ENCODE results near the gene CACNA1D. TPM values are rescaled to one million over a fixed set of nuclear protein-coding genes. Genes with fewer than 3 reads are reported as not detected.

Gene CACNA1D
- polyA plus RNA-seq, 4 donors = 2.2 to 133 (median 6.2) TPM

- peak overlapping the region in 1 of 3 donors; percentile 51 for H3K27ac ChIP-seq (ENCODE audit: low read depth in 1 of 3, low read length in 2 of 3)
- FAIRE-seq (no peak), DNase-seq (no peak)
- H3K4me3 ChIP-seq (ENCODE audit: low read depth in 1 of 3, low read length in 3 of 3) = no peak overlapping the region
- 56 to 63% (median 60%) methylated on average over 7 of the region's 7 CpGs for WGBS, 3 donors
- H3K27me3 ChIP-seq (ENCODE audit: control insufficient read depth in 3 of 3, insufficient read depth in 3 of 3, low read length in 3 of 3) = no peaks in the 10 kb centered on the region
- peaks cover 0 to 55% (median 1%) of the 10 kb centered on the region in 3 donors for H3K4me1 ChIP-seq (ENCODE audit: control insufficient read depth in 3 of 3, insufficient read depth in 2 of 3, low read depth in 1 of 3, low read length in 2 of 3)
- no peaks in the 10 kb centered on the region for H3K9me3 ChIP-seq (ENCODE audit: control insufficient read depth in 2 of 2, insufficient read depth in 1 of 2, low read depth in 1 of 2, low read length in 1 of 2)
- H3K36me3 ChIP-seq (ENCODE audit: control insufficient read depth in 3 of 3, insufficient read depth in 2 of 3, low read depth in 1 of 3, low read length in 3 of 3) = no peaks in the 10 kb centered on the region
Measured at GRCh38 chr3:53489787-53490458, 4.5 kb upstream of the CACNA1D start.

GRCh38 chr3:53490459-53490968 is 3.9 kb upstream of the CACNA1D start:
- Histone ChIP-seq H3K9me3 (ENCODE audit: control insufficient read depth in 2 of 2, insufficient read depth in 1 of 2, low read depth in 1 of 2, low read length in 1 of 2) (no peaks in the 10 kb centered on the region), H3K4me1 (ENCODE audit: control insufficient read depth in 3 of 3, insufficient read depth in 2 of 3, low read depth in 1 of 3, low read length in 2 of 3) (peaks cover 0 to 55% (median 2%) of the 10 kb centered on the region in 3 donors), H3K36me3 (ENCODE audit: control insufficient read depth in 3 of 3, insufficient read depth in 2 of 3, low read depth in 1 of 3, low read length in 3 of 3) (no peaks in the 10 kb centered on the region), H3K4me3 (ENCODE audit: low read depth in 1 of 3, low read length in 3 of 3) (no peak overlapping the region), H3K27me3 (ENCODE audit: control insufficient read depth in 3 of 3, insufficient read depth in 3 of 3, low read length in 3 of 3) (peaks cover 0 to 3% (median 3%) of the 10 kb centered on the region in 3 donors), H3K27ac (ENCODE audit: low read depth in 1 of 3, low read length in 2 of 3) (peak overlapping the region in 1 of 3 donors; percentile 51)
- WGBS, 3 donors = 73 to 95% (median 79%) methylated on average over 4 of the region's 4 CpGs
- no peak for DNase-seq
- FAIRE-seq = no peak

GRCh38 chr3:53491276-53491675 is 3.1 kb upstream of the CACNA1D start:
- Histone ChIP-seq H3K9me3 (ENCODE audit: control insufficient read depth in 2 of 2, insufficient read depth in 1 of 2, low read depth in 1 of 2, low read length in 1 of 2) (no peaks in the 10 kb centered on the region), H3K36me3 (ENCODE audit: control insufficient read depth in 3 of 3, insufficient read depth in 2 of 3, low read depth in 1 of 3, low read length in 3 of 3) (no peaks in the 10 kb centered on the region), H3K4me3 (ENCODE audit: low read depth in 1 of 3, low read length in 3 of 3) (no peak overlapping the region), H3K27me3 (ENCODE audit: control insufficient read depth in 3 of 3, insufficient read depth in 3 of 3, low read length in 3 of 3) (peaks cover 0 to 9% (median 6%) of the 10 kb centered on the region in 3 donors), H3K4me1 (ENCODE audit: control insufficient read depth in 3 of 3, insufficient read depth in 2 of 3, low read depth in 1 of 3, low read length in 2 of 3) (peaks cover 0 to 50% (median 2%) of the 10 kb centered on the region in 3 donors), H3K27ac (ENCODE audit: low read depth in 1 of 3, low read length in 2 of 3) (no peak overlapping the region)
- DNase-seq = no peak
- FAIRE-seq = no peak
- 71 to 92% (median 84%) methylated on average over 6 of the region's 6 CpGs for WGBS, 3 donors

- H3K4me1 ChIP-seq (ENCODE audit: control insufficient read depth in 3 of 3, insufficient read depth in 2 of 3, low read depth in 1 of 3, low read length in 2 of 3) = peaks cover 0 to 57% (median 2%) of the 10 kb centered on the region in 3 donors
- peak overlapping the region; percentile 58 to 87 (median 79) for H3K27ac ChIP-seq (ENCODE audit: low read depth in 1 of 3, low read length in 2 of 3)
- H3K9me3 ChIP-seq (ENCODE audit: control insufficient read depth in 2 of 2, insufficient read depth in 1 of 2, low read depth in 1 of 2, low read length in 1 of 2) = no peaks in the 10 kb centered on the region
- WGBS, 3 donors = 5 to 19% (median 18%) methylated on average over 13 of the region's 13 CpGs
- peaks cover 0 to 4% (median 0%) of the 10 kb centered on the region in 3 donors for H3K36me3 ChIP-seq (ENCODE audit: control insufficient read depth in 3 of 3, insufficient read depth in 2 of 3, low read depth in 1 of 3, low read length in 3 of 3)
- DNase-seq = peak in 1 of 2 donors; percentile 50
- FAIRE-seq = no peak
- peak overlapping the region in 2 of 3 donors; percentile 64 to 80 for H3K4me3 ChIP-seq (ENCODE audit: low read depth in 1 of 3, low read length in 3 of 3)
- peaks cover 0 to 9% (median 6%) of the 10 kb centered on the region in 3 donors for H3K27me3 ChIP-seq (ENCODE audit: control insufficient read depth in 3 of 3, insufficient read depth in 3 of 3, low read length in 3 of 3)
Measured at GRCh38 chr3:53493595-53493962, 832 bp upstream of the CACNA1D start.

- Histone ChIP-seq H3K27ac (ENCODE audit: low read depth in 1 of 3, low read length in 2 of 3) (no peak overlapping the region), H3K36me3 (ENCODE audit: control insufficient read depth in 3 of 3, insufficient read depth in 2 of 3, low read depth in 1 of 3, low read length in 3 of 3) (peaks cover 0 to 7% (median 0%) of the 10 kb centered on the region in 3 donors), H3K9me3 (ENCODE audit: control insufficient read depth in 2 of 2, insufficient read depth in 1 of 2, low read depth in 1 of 2, low read length in 1 of 2) (no peaks in the 10 kb centered on the region), H3K4me1 (ENCODE audit: control insufficient read depth in 3 of 3, insufficient read depth in 2 of 3, low read depth in 1 of 3, low read length in 2 of 3) (peaks cover 2 to 54% (median 3%) of the 10 kb centered on the region in 3 donors), H3K27me3 (ENCODE audit: control insufficient read depth in 3 of 3, insufficient read depth in 3 of 3, low read length in 3 of 3) (peaks cover 0 to 9% (median 6%) of the 10 kb centered on the region in 3 donors), H3K4me3 (ENCODE audit: low read depth in 1 of 3, low read length in 3 of 3) (peak overlapping the region in 2 of 3 donors; percentile 72 to 80)
- WGBS, 3 donors = 1 to 3% (median 2%) methylated on average over 18 to 27 of the region's 27 CpGs
- FAIRE-seq (no peak), DNase-seq (no peak)
Measured at GRCh38 chr3:53495146-53495519, 722 bp downstream of the CACNA1D start.

- peaks cover 0 to 9% (median 6%) of the 10 kb centered on the region in 3 donors for H3K27me3 ChIP-seq (ENCODE audit: control insufficient read depth in 3 of 3, insufficient read depth in 3 of 3, low read length in 3 of 3)
- H3K4me3 ChIP-seq (ENCODE audit: low read depth in 1 of 3, low read length in 3 of 3) = peak overlapping the region in 2 of 3 donors; percentile 72 to 80
- no peaks in the 10 kb centered on the region for H3K9me3 ChIP-seq (ENCODE audit: control insufficient read depth in 2 of 2, insufficient read depth in 1 of 2, low read depth in 1 of 2, low read length in 1 of 2)
- peaks cover 0 to 8% (median 0%) of the 10 kb centered on the region in 3 donors for H3K36me3 ChIP-seq (ENCODE audit: control insufficient read depth in 3 of 3, insufficient read depth in 2 of 3, low read depth in 1 of 3, low read length in 3 of 3)
- H3K27ac ChIP-seq (ENCODE audit: low read depth in 1 of 3, low read length in 2 of 3) = no peak overlapping the region
- FAIRE-seq (no peak), DNase-seq (peak; percentile 40 to 62)
- 6 to 8% (median 8%) methylated on average over 53 to 57 of the region's 57 CpGs for WGBS, 3 donors
- H3K4me1 ChIP-seq (ENCODE audit: control insufficient read depth in 3 of 3, insufficient read depth in 2 of 3, low read depth in 1 of 3, low read length in 2 of 3) = peaks cover 2 to 48% (median 3%) of the 10 kb centered on the region in 3 donors
Measured at GRCh38 chr3:53495520-53496391, 1.3 kb downstream of the CACNA1D start.

- peaks cover 2 to 48% (median 3%) of the 10 kb centered on the region in 3 donors for H3K4me1 ChIP-seq (ENCODE audit: control insufficient read depth in 3 of 3, insufficient read depth in 2 of 3, low read depth in 1 of 3, low read length in 2 of 3)
- peaks cover 0 to 13% (median 0%) of the 10 kb centered on the region in 3 donors for H3K36me3 ChIP-seq (ENCODE audit: control insufficient read depth in 3 of 3, insufficient read depth in 2 of 3, low read depth in 1 of 3, low read length in 3 of 3)
- no peaks in the 10 kb centered on the region for H3K9me3 ChIP-seq (ENCODE audit: control insufficient read depth in 2 of 2, insufficient read depth in 1 of 2, low read depth in 1 of 2, low read length in 1 of 2)
- peaks cover 0 to 9% (median 6%) of the 10 kb centered on the region in 3 donors for H3K27me3 ChIP-seq (ENCODE audit: control insufficient read depth in 3 of 3, insufficient read depth in 3 of 3, low read length in 3 of 3)
- DNase-seq = no peak
- H3K4me3 ChIP-seq (ENCODE audit: low read depth in 1 of 3, low read length in 3 of 3) = peak overlapping the region in 1 of 3 donors; percentile 72
- 57 to 75% (median 63%) methylated on average over 2 of the region's 2 CpGs for WGBS, 3 donors
- FAIRE-seq = no peak
- no peak overlapping the region for H3K27ac ChIP-seq (ENCODE audit: low read depth in 1 of 3, low read length in 2 of 3)
Measured at GRCh38 chr3:53496392-53496670, 1.9 kb downstream of the CACNA1D start.

GRCh38 chr3:53496984-53497383 is 2.6 kb downstream of the CACNA1D start:
- Histone ChIP-seq H3K27ac (ENCODE audit: low read depth in 1 of 3, low read length in 2 of 3) (no peak overlapping the region), H3K4me1 (ENCODE audit: control insufficient read depth in 3 of 3, insufficient read depth in 2 of 3, low read depth in 1 of 3, low read length in 2 of 3) (peaks cover 2 to 48% (median 3%) of the 10 kb centered on the region in 3 donors), H3K4me3 (ENCODE audit: low read depth in 1 of 3, low read length in 3 of 3) (no peak overlapping the region), H3K36me3 (ENCODE audit: control insufficient read depth in 3 of 3, insufficient read depth in 2 of 3, low read depth in 1 of 3, low read length in 3 of 3) (peaks cover 0 to 14% (median 0%) of the 10 kb centered on the region in 3 donors), H3K9me3 (ENCODE audit: control insufficient read depth in 2 of 2, insufficient read depth in 1 of 2, low read depth in 1 of 2, low read length in 1 of 2) (no peaks in the 10 kb centered on the region), H3K27me3 (ENCODE audit: control insufficient read depth in 3 of 3, insufficient read depth in 3 of 3, low read length in 3 of 3) (peaks cover 0 to 9% (median 6%) of the 10 kb centered on the region in 3 donors)
- FAIRE-seq = no peak
- WGBS, 3 donors = 53 to 60% (median 53%) methylated on average over 5 of the region's 5 CpGs
- no peak for DNase-seq
